B cell (primary cell): ENCODE measurements around the gene PTPN13. TPM values are rescaled to one million over a fixed set of nuclear protein-coding genes. Genes with fewer than 3 reads are reported as not detected.

Experiments
- ATAC-seq: fragments of 200-7000 bp; cut with Tn5 transposase; one replicate; pipeline ENCODE4 v1.10.0; 2021; ENCODE audit warnings: low read depth, mild to moderate bottlenecking, moderate number of reproducible peaks, moderate library complexity
- CTCF ChIA-PET: fragments of 350-600 bp; sonication (Branson Sonifier 250); formaldehyde crosslinking; loops from one replicate; lab custom pipeline; 2021; ENCODE audit warnings: antibody characterized with exemption, inconsistent platforms; lab: Charles Lee
- POLR2A ChIA-PET: fragments of 350-600 bp; sonication (Branson Sonifier 250); formaldehyde crosslinking; loops from one replicate; lab custom pipeline; 2021; ENCODE audit warnings: antibody characterized with exemption; lab: Charles Lee
- DNase-seq: peaks from one replicate; pipeline ENCODE4 v3.0.0; 2013
- H2AFZ ChIP-seq: 2 replicates; pipeline ENCODE4 v1.6.1; 2012; ENCODE audit warnings: mild to moderate bottlenecking, low read depth, low read length; ENCODE audit not compliant: insufficient read depth, poor library complexity, severe bottlenecking
- H3K27ac ChIP-seq, 2 donors: 1 replicate in 1 of 2; 2 replicates in 1 of 2; pipeline ENCODE4 v1.5.1; 2012 to 2013; ENCODE audit warnings: low read length in 2 of 2, mild to moderate bottlenecking in 2 of 2, moderate library complexity in 1 of 2
- H3K27me3 ChIP-seq, 4 experiments: fragments of 200-600 bp in 1 of 4; sonication (generic) in 1 of 4; replicated peaks in 1 of 4; 1 replicate in 2 of 4; 2 replicates in 2 of 4; pipeline versions ENCODE4 v1.6.1 to v1.7.0; 2013 to 2016; ENCODE audit warnings: low read length in 3 of 4, mild to moderate bottlenecking in 2 of 4, mixed read lengths in 1 of 4, moderate library complexity in 1 of 4; ENCODE audit not compliant: insufficient read depth in 4 of 4, control insufficient read depth in 3 of 4; ENCODE audit errors: control extremely low read depth in 1 of 4
- H3K36me3 ChIP-seq, 2 experiments: replicated peaks in 1 of 2; 1 replicate in 1 of 2; 2 replicates in 1 of 2; pipeline versions ENCODE4 v1.6.1 to v1.7.1; 2013; ENCODE audit warnings: low read length in 1 of 2; ENCODE audit not compliant: insufficient read depth in 2 of 2, control insufficient read depth in 1 of 2; ENCODE audit errors: control extremely low read depth in 1 of 2, extremely low read depth in 1 of 2
- H3K4me1 ChIP-seq, 2 donors: fragments of 200-600 bp in 1 of 2; sonication (generic) in 1 of 2; 1 replicate in 1 of 2; 2 replicates in 1 of 2; pipeline versions ENCODE4 v1.5.1 to v1.6.1; 2013 to 2017; ENCODE audit warnings: low read length in 2 of 2; ENCODE audit not compliant: control insufficient read depth in 2 of 2, insufficient read depth in 2 of 2
- H3K4me2 ChIP-seq: replicated peaks from 2 replicates; pipeline ENCODE3; 2012; ENCODE audit warnings: mild to moderate bottlenecking, low read depth, low read length; ENCODE audit not compliant: poor library complexity, severe bottlenecking
- H3K4me3 ChIP-seq, 5 experiments: fragments of 200-600 bp in 1 of 5; sonication (generic) in 1 of 5; 1 replicate in 3 of 5; 2 replicates in 2 of 5; pipeline versions ENCODE4 v1.5.1 to v1.7.0; 2011 to 2016; ENCODE audit warnings: low read length in 4 of 5, mild to moderate bottlenecking in 4 of 5, low read depth in 2 of 5, control low read depth in 1 of 5, moderate library complexity in 1 of 5; ENCODE audit not compliant: insufficient read depth in 1 of 5; ENCODE audit errors: control extremely low read depth in 1 of 5, extremely low read depth in 1 of 5
- H3K79me2 ChIP-seq: fragments of 200-600 bp; sonication (generic); one replicate; pipeline ENCODE4 v1.6.0; 2016; ENCODE audit warnings: low read length; ENCODE audit not compliant: control insufficient read depth, insufficient read depth
- H3K9ac ChIP-seq: fragments of 200-600 bp; sonication (generic); 2 replicates; pipeline ENCODE4 v1.6.1; 2017; ENCODE audit warnings: mild to moderate bottlenecking, low read length, moderate library complexity
- H3K9me3 ChIP-seq, 3 donors: one replicate each; pipeline versions ENCODE4 v1.6.1 to v1.7.1; 2013; ENCODE audit warnings: low read length in 2 of 3; ENCODE audit not compliant: control insufficient read depth in 2 of 3, insufficient read depth in 1 of 3; ENCODE audit errors: control extremely low read depth in 1 of 3
- H4K20me1 ChIP-seq: 2 replicates; pipeline ENCODE4 v1.6.0; 2012; ENCODE audit warnings: mild to moderate bottlenecking, low read length; ENCODE audit not compliant: insufficient read depth, control insufficient read depth, poor library complexity, severe bottlenecking
- H3K27ac Mint-ChIP-seq: one replicate; pipeline ENCODE4 v1.8.0; 2021; ENCODE audit warnings: mixed read lengths
- H3K27me3 Mint-ChIP-seq: one replicate; pipeline ENCODE4 v1.8.0; 2021; ENCODE audit warnings: mixed read lengths
- H3K4me1 Mint-ChIP-seq: one replicate; pipeline ENCODE4 v1.8.0; 2021; ENCODE audit warnings: mixed read lengths
- H3K4me3 Mint-ChIP-seq: one replicate; pipeline ENCODE4 v1.8.0; 2021; ENCODE audit warnings: mixed read lengths
- H3K9me3 Mint-ChIP-seq: one replicate; pipeline ENCODE4 v1.8.0; 2022; ENCODE audit warnings: mixed read lengths; ENCODE audit not compliant: insufficient read depth
- EZH2 ChIP-seq: IDR thresholded peaks from 2 replicates; pipeline ENCODE4 v1.6.1; 2012; ENCODE audit warnings: borderline replicate concordance, low read depth, mild to moderate bottlenecking, moderate library complexity, low read length; ENCODE audit not compliant: insufficient read depth, poor library complexity, severe bottlenecking
- WGBS: methylation state at CpG from one replicate; pipeline ENCODE4 v1.1.5; 2013; ENCODE audit warnings: missing lambda C conversion rate; ENCODE audit not compliant: insufficient coverage; 5-methylcytosine and 5-hydroxymethylcytosine counted together
- intact Hi-C: fragments of 100-400 bp; cut with micrococcal nuclease; formaldehyde crosslinking; loops from one replicate; pipeline ENCODE4 v1.10.0; 2022
- polyA plus RNA-seq: library from polyadenylated mRNA; depleted of rRNA; stranded (reverse); fragments of >200 nt; gene quantifications from 2 replicates; pipeline ENCODE4 v1.2.3, GENCODE V29; 2012
- total RNA-seq, 2 donors: library from RNA; stranded (reverse); fragments of 120-200 nt in 1 of 2; gene quantifications; 1 replicate in 1 of 2; 2 replicates in 1 of 2; pipeline versions ENCODE4 v1.2.3 to v1.2.4, GENCODE V29; 2013 to 2022
- TF ChIP-seq, protein P1 (sequence below): fragments of 200-600 bp; IDR thresholded peaks from one replicate; pipeline ENCODE4 v1.8.0; 2022; ENCODE audit warnings: antibody characterized with exemption, mild to moderate bottlenecking

PTPN13 gene
- total and polyA plus RNA-seq, 2 donors (not counting 1 experiment from before 2014, with no cell fraction given) = 0.91 TPM; not detected in 1

DNA sequence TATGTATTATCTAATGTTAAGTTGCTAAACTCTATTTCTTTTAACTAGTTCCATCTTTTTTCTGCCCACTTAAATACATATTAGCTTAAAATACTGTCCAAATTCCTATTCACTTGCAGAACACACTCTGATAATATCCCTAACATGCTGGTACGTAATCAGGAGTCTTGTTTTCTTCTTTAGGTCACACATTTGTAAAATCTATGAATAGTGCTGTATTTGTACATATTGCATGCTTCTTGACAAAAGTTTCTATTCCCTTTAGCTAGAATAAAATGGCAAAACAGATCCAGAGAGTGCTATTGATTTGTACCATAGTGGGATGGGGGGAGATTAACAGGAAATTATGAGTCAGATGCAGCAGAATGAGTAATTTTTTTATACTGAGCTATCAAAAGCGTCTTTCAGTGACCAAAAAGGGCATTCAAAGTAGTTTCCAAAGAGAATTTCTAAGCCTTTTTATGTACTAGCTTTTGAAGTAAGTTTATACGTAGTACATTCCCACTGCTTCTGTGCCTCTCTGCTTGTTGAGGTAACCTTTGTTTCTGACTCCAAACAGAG lies 126.5 kb downstream of the PTPN13 start:
- ATAC-seq = no peak
- WGBS = 79% methylated on average over 2 of the region's 3 CpGs
- no peak overlapping the region for H3K9ac ChIP-seq
- H2AFZ ChIP-seq = no peak overlapping the region
- no peaks in the 10 kb centered on the region for H3K9me3 Mint-ChIP-seq
- H3K4me1 Mint-ChIP-seq = no peaks in the 10 kb centered on the region
- H3K27me3 ChIP-seq = no peaks in the 10 kb centered on the region
- H3K4me3 ChIP-seq = no peak overlapping the region
- intact Hi-C loops = no loop called here
- no peaks in the 10 kb centered on the region for H4K20me1 ChIP-seq
- H3K27ac ChIP-seq = no peak overlapping the region
- no peaks in the 10 kb centered on the region for H3K36me3 ChIP-seq
- POLR2A ChIA-PET = no interaction called here
- no peak overlapping the region for H3K4me3 Mint-ChIP-seq
- no peak for DNase-seq
- TF ChIP-seq, protein P1, sequence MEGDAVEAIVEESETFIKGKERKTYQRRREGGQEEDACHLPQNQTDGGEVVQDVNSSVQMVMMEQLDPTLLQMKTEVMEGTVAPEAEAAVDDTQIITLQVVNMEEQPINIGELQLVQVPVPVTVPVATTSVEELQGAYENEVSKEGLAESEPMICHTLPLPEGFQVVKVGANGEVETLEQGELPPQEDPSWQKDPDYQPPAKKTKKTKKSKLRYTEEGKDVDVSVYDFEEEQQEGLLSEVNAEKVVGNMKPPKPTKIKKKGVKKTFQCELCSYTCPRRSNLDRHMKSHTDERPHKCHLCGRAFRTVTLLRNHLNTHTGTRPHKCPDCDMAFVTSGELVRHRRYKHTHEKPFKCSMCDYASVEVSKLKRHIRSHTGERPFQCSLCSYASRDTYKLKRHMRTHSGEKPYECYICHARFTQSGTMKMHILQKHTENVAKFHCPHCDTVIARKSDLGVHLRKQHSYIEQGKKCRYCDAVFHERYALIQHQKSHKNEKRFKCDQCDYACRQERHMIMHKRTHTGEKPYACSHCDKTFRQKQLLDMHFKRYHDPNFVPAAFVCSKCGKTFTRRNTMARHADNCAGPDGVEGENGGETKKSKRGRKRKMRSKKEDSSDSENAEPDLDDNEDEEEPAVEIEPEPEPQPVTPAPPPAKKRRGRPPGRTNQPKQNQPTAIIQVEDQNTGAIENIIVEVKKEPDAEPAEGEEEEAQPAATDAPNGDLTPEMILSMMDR = no peak
- TF ChIP-seq EZH2 = no peak
- no peak overlapping the region for H3K27ac Mint-ChIP-seq
- no peaks in the 10 kb centered on the region for H3K27me3 Mint-ChIP-seq
- no peak overlapping the region for H3K4me2 ChIP-seq
- CTCF ChIA-PET = no interaction called here
- H3K79me2 ChIP-seq = no peaks in the 10 kb centered on the region
- H3K4me1 ChIP-seq = no peaks in the 10 kb centered on the region
- no peaks in the 10 kb centered on the region for H3K9me3 ChIP-seq

DNA sequence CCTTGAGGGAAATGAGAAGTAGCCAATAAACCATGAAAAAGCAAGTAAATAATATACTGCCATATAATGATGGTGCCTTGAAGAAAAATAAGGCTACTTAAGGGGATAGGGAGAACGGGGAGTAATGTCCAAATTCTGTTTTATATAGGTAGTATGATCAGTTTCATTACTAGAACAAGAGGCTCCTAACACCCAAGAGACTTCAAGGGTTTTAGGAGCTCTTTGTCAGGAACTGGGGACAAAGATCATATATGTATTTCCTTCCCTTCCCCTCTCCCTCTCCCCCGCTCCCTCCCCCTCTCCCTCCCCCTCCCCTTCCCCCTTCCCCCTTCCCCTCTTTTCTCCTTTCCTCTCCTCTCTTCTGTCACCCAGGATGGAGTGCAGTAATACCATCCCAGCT lies 127.3 kb downstream of the PTPN13 start:
- Histone ChIP-seq H3K79me2 (no peaks in the 10 kb centered on the region), H3K36me3 (no peaks in the 10 kb centered on the region), H3K4me3 (no peak overlapping the region), H3K9ac (no peak overlapping the region), H2AFZ (no peak overlapping the region), H3K27ac (no peak overlapping the region), H3K4me2 (no peak overlapping the region), H3K9me3 (no peaks in the 10 kb centered on the region), H4K20me1 (no peaks in the 10 kb centered on the region), H3K4me1 (no peaks in the 10 kb centered on the region), H3K27me3 (no peaks in the 10 kb centered on the region)
- DNase-seq (no peak), ATAC-seq (no peak)
- TF ChIP-seq, protein P1 = no peak
- TF ChIP-seq EZH2 = no peak
- ChIA-PET CTCF (no interaction called here), POLR2A (no interaction called here)
- no peaks in the 10 kb centered on the region for H3K27me3 Mint-ChIP-seq
- no peaks in the 10 kb centered on the region for H3K4me1 Mint-ChIP-seq
- no peaks in the 10 kb centered on the region for H3K9me3 Mint-ChIP-seq
- H3K4me3 Mint-ChIP-seq = no peak overlapping the region
- H3K27ac Mint-ChIP-seq = no peak overlapping the region
- WGBS = no CpG with 5 or more reads among the region's 2 CpGs
- intact Hi-C loops = no loop called here
